Right kidney (tissue), 1 donor: ENCODE results near the gene PDXK.
A peak's percentile ranks its signal among the peaks of the same experiment; 100 is the strongest.

Source experiments
- DNase-seq: peaks from one replicate; pipeline ENCODE4 v3.0.0-alpha.2; 2016

Gene PDXK

GRCh38 chr21:43740497-43741156 is 21.7 kb downstream of the PDXK start:
- DNase-seq, result peak; percentile 83

DNA sequence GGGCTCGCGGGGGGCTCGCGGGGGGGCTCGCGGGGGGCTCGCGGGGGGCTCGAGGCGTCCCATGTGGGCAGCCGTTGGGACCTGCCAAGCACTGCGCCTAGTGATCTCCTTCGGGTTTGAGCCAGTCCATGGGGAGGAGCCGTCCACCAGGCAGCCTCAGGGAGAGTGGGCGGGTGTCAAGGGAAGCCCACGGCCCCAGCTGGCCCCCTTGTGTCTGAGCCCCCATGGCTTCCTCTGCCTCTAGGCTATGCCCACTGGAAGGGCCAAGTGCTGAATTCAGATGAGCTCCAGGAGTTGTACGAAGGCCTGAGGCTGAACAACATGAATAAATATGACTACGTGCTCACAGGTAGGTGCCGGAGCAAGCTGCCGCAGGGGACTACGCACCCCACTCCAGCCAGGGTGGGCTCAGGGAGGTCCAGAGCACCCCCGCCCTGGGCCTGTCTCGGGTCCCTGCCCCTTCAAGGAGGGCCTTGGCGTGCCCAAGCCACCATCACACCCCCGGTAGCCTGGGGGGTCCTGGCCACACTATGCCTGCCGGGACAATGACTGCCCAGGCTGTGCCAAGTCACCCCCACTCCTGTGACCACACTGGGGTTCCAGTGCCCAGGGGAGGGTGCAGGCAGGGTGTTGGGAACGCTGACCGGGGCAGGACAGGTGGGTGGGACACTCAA is 22.6 kb downstream of the PDXK start:
- peak; percentile 52 for DNase-seq

DNA sequence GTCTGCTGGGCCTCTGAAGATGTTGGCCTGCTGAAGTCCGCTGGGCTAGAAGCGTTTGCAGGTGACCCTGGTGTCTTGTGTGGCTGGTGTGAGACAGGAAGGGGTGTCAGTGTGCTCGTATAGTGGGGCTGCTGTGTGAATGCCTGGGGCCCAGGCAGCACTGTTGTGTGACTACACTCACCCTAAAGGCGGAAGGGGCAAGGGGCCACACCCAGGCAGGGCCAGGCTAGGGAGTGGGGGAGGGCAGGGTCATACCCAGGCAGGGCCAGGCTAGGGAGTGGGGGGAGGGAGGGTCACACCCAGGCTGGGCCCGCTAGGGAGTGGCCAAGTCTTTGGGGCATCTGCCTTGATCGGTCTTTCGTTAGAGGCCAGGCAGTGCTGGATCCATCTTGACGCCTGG is 25.0 kb downstream of the PDXK start:
- no peak for DNase-seq

- no peak for DNase-seq
Measured at GRCh38 chr21:43744725-43745124, 25.8 kb downstream of the PDXK start.

- no peak for DNase-seq
Measured at GRCh38 chr21:43745772-43746517, 27.0 kb downstream of the PDXK start.

DNA sequence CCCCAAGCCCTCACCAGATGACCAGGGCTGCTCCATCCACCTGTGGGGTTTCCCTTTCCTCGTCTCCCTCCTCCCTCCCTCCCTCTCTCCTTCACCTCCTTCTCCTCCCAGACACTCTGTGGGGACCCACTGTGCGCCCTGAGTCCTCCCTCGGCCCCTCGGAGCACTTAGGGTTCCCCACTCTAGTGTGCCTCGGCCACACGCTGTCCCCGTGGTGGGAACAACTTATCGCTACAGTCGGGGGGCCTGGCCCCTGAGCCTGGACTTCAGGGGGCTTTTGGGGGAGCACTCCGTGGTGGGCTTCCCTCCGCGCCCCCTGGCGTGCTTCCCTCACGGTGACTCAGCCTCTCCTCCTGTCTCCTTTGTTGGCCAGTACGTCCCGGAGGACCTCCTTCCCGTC is 29.7 kb downstream of the PDXK start:
- no peak for DNase-seq

- DNase-seq, result no peak
Measured at GRCh38 chr21:43749651-43750262, 30.8 kb downstream of the PDXK start.

- DNase-seq, result no peak
Measured at GRCh38 chr21:43750339-43751033, 31.6 kb downstream of the PDXK start.

DNA sequence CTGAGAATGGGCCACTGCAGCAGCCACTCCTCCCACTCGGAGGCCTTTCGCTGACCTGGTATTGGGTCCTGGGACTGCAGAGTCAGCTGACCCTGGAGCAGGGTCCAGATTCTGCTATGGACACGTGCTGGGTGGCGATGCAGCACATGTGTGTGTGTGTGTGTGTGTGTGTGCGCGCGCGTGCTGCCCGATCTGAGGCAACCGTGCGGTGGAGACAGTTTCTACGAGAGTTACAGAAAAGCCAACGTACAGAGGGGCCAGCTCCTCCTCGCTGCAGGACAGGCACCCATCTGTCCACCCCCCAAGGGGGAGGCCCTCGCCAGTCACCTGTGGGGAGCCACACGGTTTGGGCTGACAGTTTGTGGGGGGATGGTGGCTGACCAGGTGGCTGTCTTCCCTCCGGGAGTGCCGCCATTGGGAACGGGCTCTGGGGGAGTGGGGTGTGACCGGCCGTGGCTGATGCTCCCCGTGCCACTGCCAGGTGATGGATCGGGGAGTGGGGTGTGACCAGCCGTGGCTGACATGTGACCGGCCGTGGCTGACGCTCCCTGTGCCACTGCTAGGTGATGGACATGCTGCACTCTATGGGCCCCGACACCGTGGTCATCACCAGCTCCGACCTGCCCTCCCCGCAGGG is 33.1 kb downstream of the PDXK start:
- no peak for DNase-seq

DNA sequence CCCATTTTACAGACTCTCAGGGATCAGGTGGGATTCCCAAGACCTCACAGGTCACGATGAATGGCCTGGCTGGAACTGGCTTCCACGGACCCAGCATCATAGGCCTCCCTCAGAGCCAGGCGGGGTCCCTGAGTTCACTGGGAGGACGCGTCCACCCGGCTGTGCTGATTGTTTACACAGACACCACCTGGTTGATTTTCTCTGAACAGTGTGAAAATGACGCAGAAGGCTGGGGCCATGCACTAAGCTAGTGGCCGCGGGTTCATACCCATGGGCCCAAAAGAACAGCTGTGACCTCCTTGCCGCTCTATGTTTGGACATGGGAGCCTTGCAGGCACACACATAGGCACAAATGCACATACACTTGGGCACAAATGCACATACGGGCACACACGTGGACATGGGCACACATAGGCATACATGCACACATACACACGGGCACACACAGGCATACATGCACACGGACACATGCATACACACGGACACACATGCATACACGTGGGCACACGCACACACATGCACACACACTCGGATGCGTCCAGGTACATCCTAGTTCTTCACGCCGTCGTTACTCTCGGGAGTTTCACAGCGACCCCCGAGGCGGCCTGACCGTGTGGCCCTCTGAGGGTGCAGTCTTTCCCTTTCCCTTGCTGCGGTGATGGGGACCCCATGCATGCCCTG is 34.0 kb downstream of the PDXK start:
- DNase-seq, result no peak

DNA sequence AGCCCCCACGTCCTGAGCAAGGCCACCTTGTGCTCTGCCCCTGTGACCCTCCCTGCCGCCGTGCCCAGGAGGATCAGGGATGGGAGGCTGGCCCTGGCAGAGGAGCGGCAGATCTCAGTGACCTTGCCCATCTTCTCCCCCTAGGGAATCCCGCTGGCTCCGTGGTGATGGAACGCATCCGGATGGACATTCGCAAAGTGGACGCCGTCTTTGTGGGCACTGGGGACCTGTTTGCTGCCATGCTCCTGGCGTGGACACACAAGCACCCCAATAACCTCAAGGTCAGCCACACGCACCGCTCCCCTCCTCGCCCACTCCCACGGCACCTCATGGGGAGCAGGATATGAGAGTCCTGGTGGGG is 34.5 kb downstream of the PDXK start:
- no peak for DNase-seq

DNA sequence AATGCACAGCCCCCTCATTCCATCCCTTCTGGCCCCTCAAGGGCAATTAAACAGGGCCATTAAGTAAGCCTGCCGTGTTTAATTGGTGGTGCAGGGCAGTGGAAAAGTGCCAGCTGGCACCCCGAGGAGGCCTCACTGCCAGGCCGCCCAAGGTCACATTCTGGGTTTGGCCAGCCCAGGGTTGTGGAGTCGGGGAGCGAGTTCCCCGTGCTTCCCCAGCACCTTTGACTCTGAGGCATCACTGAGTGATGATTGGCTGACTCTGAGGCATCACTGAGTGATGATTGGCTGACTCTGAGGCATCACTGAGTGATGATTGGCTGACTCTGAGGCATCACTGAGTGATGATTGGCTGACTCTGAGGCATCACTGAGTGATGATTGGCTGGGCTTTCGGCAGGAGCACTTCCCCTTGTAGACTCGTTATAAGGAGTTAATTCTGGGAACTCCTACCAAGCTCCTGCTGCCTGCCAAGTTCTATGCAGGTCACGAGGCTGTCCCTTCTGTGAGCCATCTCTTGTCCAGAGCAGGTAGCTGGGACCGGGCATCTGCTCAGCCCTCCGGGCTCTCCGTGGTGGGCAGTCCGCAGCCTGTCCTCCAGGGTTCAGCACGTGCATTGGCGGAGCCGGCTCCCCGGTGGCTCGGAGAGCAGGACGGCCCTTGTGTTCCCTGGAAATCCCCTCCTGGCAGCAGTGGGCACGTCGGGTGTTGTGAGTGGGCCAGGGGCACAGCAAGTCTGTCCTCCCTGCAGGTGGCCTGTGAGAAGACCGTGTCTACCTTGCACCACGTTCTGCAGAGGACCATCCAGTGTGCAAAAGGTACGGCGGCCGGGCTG is 36.2 kb downstream of the PDXK start:
- DNase-seq, result no peak

GRCh38 chr21:43755820-43756594 is 37.1 kb downstream of the PDXK start:
- no peak for DNase-seq

DNA sequence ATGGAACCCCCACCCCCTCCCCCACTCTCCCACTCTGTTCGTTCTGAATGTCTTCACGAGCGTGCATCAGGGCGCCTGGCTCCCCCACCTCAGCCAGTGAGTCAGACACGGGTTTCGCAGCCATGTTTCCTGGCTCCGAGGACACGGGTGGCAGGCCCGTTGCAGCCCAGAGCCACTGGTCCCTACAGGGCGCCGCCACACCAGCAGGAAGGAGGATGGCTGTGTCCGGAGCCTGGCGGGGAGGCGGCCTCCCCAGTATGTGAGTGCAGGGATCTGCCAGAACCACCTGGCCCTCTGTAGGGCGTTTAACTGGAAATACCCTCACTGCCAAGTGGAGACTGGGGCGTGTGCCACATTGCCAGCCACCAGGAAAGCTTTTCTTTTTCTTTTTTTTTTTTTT is 38.7 kb downstream of the PDXK start:
- DNase-seq, result no peak

- peak; percentile 60 for DNase-seq
Measured at GRCh38 chr21:43758111-43758641, 39.2 kb downstream of the PDXK start.

DNA sequence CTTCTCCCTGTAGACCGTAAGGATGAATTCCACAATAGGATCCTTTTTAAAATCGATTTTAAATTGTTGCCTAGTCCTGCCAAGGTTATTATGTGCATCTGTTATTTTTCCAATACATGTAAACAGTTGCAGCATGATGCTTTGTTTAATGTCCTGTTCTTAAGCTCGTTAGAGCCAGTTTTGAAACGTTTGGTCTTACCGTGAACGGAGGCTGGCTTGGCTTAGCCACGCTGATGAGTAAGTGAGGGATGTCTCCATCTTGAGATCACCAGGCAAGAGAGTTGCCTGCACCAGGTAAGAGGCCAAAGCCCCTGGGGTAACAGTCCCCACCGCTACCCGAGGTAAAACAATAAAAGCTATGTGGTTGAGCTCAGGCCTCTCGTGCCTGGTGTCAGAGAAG is 39.9 kb downstream of the PDXK start:
- no peak for DNase-seq

DNA sequence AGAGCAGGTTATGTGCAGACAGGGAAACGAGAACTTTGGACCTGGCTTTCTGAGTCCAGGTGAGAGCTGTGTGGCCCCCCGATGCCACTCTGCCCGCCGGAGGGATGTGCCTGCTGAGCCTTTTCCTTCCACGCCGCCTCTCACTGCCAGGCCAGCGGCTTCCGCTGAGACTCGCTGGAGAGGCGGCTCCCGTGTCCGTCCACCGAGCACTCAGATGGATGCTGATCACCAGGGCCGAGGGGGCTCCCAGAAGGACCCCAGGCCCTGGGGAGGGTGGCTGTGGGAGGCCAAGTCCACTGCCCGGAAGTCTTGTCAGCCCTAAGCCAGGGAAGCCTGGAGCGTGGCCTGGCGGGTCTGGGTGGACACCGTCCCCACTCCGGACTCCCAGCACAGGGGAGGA is 40.7 kb downstream of the PDXK start:
- no peak for DNase-seq

GRCh38 chr21:43760391-43760958 is 41.5 kb downstream of the PDXK start:
- no peak for DNase-seq

DNA sequence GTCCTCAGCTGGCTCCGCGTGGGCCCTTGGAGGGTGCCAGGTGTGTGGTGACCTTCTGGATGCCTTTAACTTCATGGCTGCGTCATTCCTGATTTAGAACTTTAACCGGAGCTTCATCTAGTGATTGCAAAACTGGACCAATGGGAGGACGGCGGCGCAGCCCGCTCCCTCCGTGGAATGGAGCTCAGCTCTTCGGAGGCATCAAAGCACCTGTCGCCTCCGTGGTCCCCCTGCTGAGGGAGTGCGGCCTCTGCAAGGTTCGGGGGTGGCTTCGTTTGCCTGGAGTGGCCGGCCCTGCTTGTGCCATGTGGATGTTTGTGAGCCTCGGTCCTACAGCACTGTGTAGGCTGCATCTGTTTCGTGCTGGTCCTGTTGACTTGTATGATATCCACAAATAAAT is 43.0 kb downstream of the PDXK start:
- no peak for DNase-seq
